Calu3 (cell line): ENCODE measurements around the gene HIC1. TPM values are rescaled to one million over a fixed set of nuclear protein-coding genes. Genes with fewer than 3 reads are reported as not detected.

Experiments
- BruUV-seq: library from RNA; stranded (reverse); fragments of 400-500 nt; replicated peaks from 2 replicates; lab custom pipeline; 2021; lab: Mats Ljungman, UMichigan
- CTCF ChIA-PET: fragments of 300-600 bp; sonication (Branson Sonifier 250); formaldehyde crosslinking; loops from one replicate; lab custom pipeline; 2022; ENCODE audit warnings: antibody characterized with exemption; lab: Charles Lee
- DNase-seq: peaks from one replicate; pipeline ENCODE4 v3.0.0; 2022
- H3K27ac Mint-ChIP-seq: one replicate; pipeline ENCODE4 v1.8.0; 2022; ENCODE audit warnings: mixed read lengths; ENCODE audit not compliant: unreplicated experiment
- H3K27me3 Mint-ChIP-seq: one replicate; pipeline ENCODE4 v1.8.0; 2022; ENCODE audit warnings: mixed read lengths; ENCODE audit not compliant: unreplicated experiment
- H3K36me3 Mint-ChIP-seq: one replicate; pipeline ENCODE4 v1.8.0; 2022; ENCODE audit warnings: mild to moderate bottlenecking, moderate library complexity, mixed read lengths; ENCODE audit not compliant: insufficient read depth, unreplicated experiment
- H3K4me1 Mint-ChIP-seq: one replicate; pipeline ENCODE4 v1.8.0; 2022; ENCODE audit warnings: mild to moderate bottlenecking, low read depth, mixed read lengths; ENCODE audit not compliant: unreplicated experiment
- H3K4me3 Mint-ChIP-seq: one replicate; pipeline ENCODE4 v1.8.0; 2022; ENCODE audit warnings: mild to moderate bottlenecking, low read depth, moderate library complexity, mixed read lengths; ENCODE audit not compliant: unreplicated experiment
- H3K9me3 Mint-ChIP-seq: one replicate; pipeline ENCODE4 v1.8.0; 2022; ENCODE audit warnings: low read depth, mixed read lengths; ENCODE audit not compliant: unreplicated experiment
- intact Hi-C: fragments of 100-400 bp; cut with micrococcal nuclease; formaldehyde crosslinking; loops from one replicate; pipeline ENCODE4 v1.10.0; 2022; ENCODE audit not compliant: unreplicated experiment
- total RNA-seq: library from RNA; stranded (reverse); gene quantifications from 2 replicates; pipeline ENCODE4 v1.2.3, GENCODE V29; 2022
- TF ChIP-seq, protein P1 (sequence below): fragments of 200-600 bp; IDR thresholded peaks from one replicate; pipeline ENCODE4 v1.8.0; 2022; ENCODE audit warnings: antibody characterized with exemption; ENCODE audit not compliant: unreplicated experiment

Gene HIC1
- total RNA-seq, 1 experiment from 2014 or later, result 1.2 TPM

DNA sequence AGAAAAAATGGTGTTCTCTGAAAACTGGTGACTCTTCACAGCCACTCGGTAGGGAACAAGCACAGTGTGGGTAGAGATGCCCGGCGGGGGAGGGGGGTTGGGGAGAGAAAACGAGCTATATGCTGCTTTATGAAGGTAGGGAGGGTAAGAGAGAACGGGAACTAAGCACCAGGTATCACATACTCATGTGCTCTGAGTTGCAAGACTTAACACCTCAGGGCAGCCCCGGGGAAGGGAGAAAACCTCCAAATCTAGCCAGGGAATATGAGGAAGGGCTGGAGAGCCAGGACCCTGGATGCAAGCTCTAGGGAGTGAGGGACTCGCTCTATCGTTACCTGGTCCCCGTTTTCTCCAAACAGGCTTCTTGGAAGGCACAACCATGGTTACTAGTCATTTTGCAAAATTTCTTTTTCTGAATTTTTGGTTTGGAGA lies 35.3 kb downstream of the HIC1 start:
- Mint-ChIP-seq H3K27me3 (no peaks in the 10 kb centered on the region), H3K4me1 (peaks cover 12% of the 10 kb centered on the region), H3K9me3 (no peaks in the 10 kb centered on the region), H3K27ac (no peak overlapping the region), H3K4me3 (no peak overlapping the region), H3K36me3 (peaks cover 14% of the 10 kb centered on the region)
- no peak for DNase-seq
- TF ChIP-seq, protein P1, sequence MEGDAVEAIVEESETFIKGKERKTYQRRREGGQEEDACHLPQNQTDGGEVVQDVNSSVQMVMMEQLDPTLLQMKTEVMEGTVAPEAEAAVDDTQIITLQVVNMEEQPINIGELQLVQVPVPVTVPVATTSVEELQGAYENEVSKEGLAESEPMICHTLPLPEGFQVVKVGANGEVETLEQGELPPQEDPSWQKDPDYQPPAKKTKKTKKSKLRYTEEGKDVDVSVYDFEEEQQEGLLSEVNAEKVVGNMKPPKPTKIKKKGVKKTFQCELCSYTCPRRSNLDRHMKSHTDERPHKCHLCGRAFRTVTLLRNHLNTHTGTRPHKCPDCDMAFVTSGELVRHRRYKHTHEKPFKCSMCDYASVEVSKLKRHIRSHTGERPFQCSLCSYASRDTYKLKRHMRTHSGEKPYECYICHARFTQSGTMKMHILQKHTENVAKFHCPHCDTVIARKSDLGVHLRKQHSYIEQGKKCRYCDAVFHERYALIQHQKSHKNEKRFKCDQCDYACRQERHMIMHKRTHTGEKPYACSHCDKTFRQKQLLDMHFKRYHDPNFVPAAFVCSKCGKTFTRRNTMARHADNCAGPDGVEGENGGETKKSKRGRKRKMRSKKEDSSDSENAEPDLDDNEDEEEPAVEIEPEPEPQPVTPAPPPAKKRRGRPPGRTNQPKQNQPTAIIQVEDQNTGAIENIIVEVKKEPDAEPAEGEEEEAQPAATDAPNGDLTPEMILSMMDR, result no peak
- no TSS peak for BruUV-seq
- intact Hi-C loops, result no loop called here
- CTCF ChIA-PET, result no interaction called here

DNA sequence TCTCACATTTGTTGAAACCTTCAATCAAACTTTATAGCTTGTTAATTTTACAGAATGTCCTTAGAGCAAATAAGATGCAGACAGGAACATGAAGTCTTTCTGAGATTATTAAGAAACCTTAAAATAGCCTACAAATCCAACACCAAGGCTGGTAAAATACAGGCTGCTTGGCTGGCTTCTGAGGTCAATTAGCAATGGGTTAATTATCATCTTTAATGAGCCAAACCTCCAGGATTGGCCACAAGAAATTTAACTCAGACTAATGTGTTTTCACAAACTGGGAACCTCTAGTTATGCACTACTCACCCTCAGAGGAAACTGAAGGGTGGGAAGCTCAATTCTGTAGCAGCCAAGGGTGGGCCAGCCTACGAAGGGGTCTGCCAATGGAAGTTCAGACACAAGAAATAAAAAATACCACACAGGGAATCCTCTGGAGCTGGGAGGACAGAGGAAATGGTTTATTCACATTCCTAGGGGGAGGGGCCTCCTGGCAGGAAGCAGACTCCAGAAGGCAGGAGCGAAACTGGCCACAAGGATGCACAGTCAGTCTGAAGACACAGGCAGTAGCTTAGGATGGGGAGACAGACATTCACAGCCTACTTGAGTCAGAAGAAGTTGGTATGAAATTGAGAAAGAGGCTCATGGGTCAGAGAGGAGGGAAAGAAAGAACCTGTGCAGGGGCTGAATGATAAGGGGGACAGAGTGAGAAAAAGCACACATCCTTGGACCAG lies 36.1 kb downstream of the HIC1 start:
- intact Hi-C loops, result no loop called here
- peaks cover 11% of the 10 kb centered on the region for H3K4me1 Mint-ChIP-seq
- no peak overlapping the region for H3K4me3 Mint-ChIP-seq
- no peak overlapping the region for H3K27ac Mint-ChIP-seq
- CTCF ChIA-PET, result interaction anchor here (0.9 kb wide), 1 partner anchor 33 kb away, joined by 4 read pairs; no protein-coding TSS in a partner anchor
- H3K36me3 Mint-ChIP-seq, result peaks cover 14% of the 10 kb centered on the region
- no peak for DNase-seq
- no TSS peak for BruUV-seq
- H3K27me3 Mint-ChIP-seq, result no peaks in the 10 kb centered on the region
- H3K9me3 Mint-ChIP-seq, result no peaks in the 10 kb centered on the region
- TF ChIP-seq, protein P1, result no peak

DNA sequence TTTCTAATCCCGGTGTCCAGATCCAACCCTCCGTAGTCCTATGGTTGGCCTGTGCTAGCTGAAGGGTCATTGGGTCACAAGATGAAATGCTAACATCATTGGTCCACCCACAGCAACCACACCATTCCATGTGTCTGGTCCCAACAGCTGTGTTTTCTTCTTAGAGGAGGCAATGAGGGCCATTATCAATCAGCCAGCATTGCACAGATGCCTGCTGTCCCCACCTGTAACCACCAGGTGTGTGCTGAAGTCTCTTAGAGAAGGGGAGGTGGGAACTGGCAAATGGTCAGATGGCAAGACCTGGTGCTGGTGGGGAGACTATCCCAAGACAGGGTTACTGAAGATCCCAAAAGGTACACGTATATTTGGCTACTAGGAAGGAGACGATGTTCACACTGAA lies 37.4 kb downstream of the HIC1 start:
- Mint-ChIP-seq H3K4me3 (no peak overlapping the region), H3K9me3 (no peaks in the 10 kb centered on the region), H3K4me1 (peaks cover 11% of the 10 kb centered on the region), H3K27ac (no peak overlapping the region), H3K36me3 (peaks cover 14% of the 10 kb centered on the region), H3K27me3 (no peaks in the 10 kb centered on the region)
- TF ChIP-seq, protein P1, result no peak
- intact Hi-C loops, result no loop called here
- DNase-seq, result no peak
- CTCF ChIA-PET, result no interaction called here
- BruUV-seq, result no TSS peak

DNA sequence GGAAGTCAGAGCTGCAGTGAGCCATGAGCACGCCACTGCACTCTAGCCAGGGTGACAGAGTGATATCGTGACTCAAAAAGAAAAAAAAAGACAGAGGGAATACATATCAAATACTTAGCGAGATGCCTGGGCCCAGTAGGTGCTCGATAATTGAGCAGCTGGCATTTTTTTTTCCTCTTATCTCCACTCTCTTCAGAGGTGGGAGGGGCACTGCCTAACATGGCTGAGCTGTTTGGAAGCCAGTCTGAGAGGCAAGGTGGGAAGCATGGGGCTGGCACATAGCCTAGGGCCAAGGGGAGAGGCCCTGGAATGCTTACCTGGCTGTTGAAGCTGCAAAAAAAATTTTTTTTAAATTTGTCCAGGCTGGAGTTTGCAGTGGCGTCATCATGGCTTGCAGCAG lies 38.4 kb downstream of the HIC1 start:
- Mint-ChIP-seq H3K4me1 (peaks cover 2% of the 10 kb centered on the region), H3K36me3 (peaks cover 14% of the 10 kb centered on the region), H3K27ac (no peak overlapping the region), H3K4me3 (no peak overlapping the region), H3K9me3 (no peaks in the 10 kb centered on the region), H3K27me3 (no peaks in the 10 kb centered on the region)
- CTCF ChIA-PET, result interaction anchor here (1.1 kb wide), 1 partner anchor 38 kb away, joined by 3 read pairs; the partner anchor contains the start of gene HIC1
- intact Hi-C loops, result no loop called here
- TF ChIP-seq, protein P1, result no peak
- DNase-seq, result no peak
- BruUV-seq, result no TSS peak
